Fibroblast of pulmonary artery (primary cell): ENCODE results near the gene GP5.

Source experiments
- DNase-seq: peaks from one replicate; pipeline ENCODE4 v3.0.0-alpha.2; 2010; ENCODE audit warnings: low read depth
- H3K4me3 ChIP-seq: replicated peaks from 2 replicates; pipeline ENCODE4 v1.5.1; 2011; ENCODE audit warnings: low read depth, mild to moderate bottlenecking, control low read depth, low read length, moderate library complexity
- TF ChIP-seq, protein P1 (sequence below): IDR thresholded peaks from 2 replicates; pipeline ENCODE4 v1.5.1; 2011; ENCODE audit warnings: mild to moderate bottlenecking, control low read depth, low read length, inconsistent platforms; ENCODE audit errors: missing control alignments

Gene GP5

DNA sequence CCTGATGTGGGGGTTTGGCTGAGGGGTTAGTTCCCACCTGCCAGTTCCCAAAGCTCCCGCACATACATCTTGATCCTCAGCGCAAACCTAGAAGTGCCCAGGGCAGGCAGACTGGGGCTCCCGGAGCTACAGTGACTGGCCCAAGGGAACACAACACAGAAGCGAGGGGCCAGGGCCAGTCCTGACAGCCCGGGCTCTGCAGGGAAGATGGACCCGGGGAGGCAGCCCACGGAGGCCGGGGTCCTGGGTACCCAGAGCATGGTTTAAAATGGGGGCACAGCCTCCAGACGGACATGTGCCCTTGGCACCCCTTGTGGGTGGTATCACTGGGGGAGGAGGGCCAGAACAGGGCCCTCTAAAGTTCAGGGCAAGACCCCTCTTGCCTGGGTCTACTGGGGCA, 53.0 kb downstream of the GP5 start:
- no peak overlapping the region for H3K4me3 ChIP-seq
- TF ChIP-seq, protein P1, sequence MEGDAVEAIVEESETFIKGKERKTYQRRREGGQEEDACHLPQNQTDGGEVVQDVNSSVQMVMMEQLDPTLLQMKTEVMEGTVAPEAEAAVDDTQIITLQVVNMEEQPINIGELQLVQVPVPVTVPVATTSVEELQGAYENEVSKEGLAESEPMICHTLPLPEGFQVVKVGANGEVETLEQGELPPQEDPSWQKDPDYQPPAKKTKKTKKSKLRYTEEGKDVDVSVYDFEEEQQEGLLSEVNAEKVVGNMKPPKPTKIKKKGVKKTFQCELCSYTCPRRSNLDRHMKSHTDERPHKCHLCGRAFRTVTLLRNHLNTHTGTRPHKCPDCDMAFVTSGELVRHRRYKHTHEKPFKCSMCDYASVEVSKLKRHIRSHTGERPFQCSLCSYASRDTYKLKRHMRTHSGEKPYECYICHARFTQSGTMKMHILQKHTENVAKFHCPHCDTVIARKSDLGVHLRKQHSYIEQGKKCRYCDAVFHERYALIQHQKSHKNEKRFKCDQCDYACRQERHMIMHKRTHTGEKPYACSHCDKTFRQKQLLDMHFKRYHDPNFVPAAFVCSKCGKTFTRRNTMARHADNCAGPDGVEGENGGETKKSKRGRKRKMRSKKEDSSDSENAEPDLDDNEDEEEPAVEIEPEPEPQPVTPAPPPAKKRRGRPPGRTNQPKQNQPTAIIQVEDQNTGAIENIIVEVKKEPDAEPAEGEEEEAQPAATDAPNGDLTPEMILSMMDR = no peak
- DNase-seq = no peak
